ENCODE measurements around the gene NEK1.

The NEK1 gene

GRCh38 chr4:169611991-169612870, at the start of gene NEK1:
Gene NEK1, minus strand, starts transcription at chr4:169612583. Its CDS starts 9,953 bp downstream, at chr4:169602630.
- DNase-seq: peak; percentile 92

- no peak for DNase-seq
Observed at GRCh38 chr4:169661761-169662160, 49.4 kb upstream of the NEK1 start.

GRCh38 chr4:169660929-169661328, 48.5 kb upstream of the NEK1 start:
- no peak for DNase-seq

GRCh38 chr4:169659716-169660670, 47.6 kb upstream of the NEK1 start:
- DNase-seq: peak; percentile 95

GRCh38 chr4:169658975-169659715, 46.8 kb upstream of the NEK1 start:
- peak; percentile 16 for DNase-seq

GRCh38 chr4:169658196-169658595, 45.8 kb upstream of the NEK1 start:
- DNase-seq: no peak

GRCh38 chr4:169657470-169658107, 45.2 kb upstream of the NEK1 start:
- DNase-seq: peak; percentile 25

- no peak for DNase-seq
Observed at GRCh38 chr4:169655401-169655800, 43.0 kb upstream of the NEK1 start.

- no peak for DNase-seq
Observed at GRCh38 chr4:169652535-169652934, 40.2 kb upstream of the NEK1 start.

GRCh38 chr4:169650227-169650936, 38.0 kb upstream of the NEK1 start:
- no peak for DNase-seq

GRCh38 chr4:169649545-169650226, 37.3 kb upstream of the NEK1 start:
- DNase-seq: no peak

- DNase-seq: no peak
Observed at GRCh38 chr4:169645627-169646026, 33.2 kb upstream of the NEK1 start.

GRCh38 chr4:169644802-169645201, 32.4 kb upstream of the NEK1 start:
- no peak for DNase-seq

- no peak for DNase-seq
Observed at GRCh38 chr4:169640261-169640870, 28.0 kb upstream of the NEK1 start.

- DNase-seq: no peak
Observed at GRCh38 chr4:169634975-169635374, 22.6 kb upstream of the NEK1 start.

GRCh38 chr4:169632896-169633295, 20.5 kb upstream of the NEK1 start:
- no peak for DNase-seq

GRCh38 chr4:169630069-169630468, 17.7 kb upstream of the NEK1 start:
- no peak for DNase-seq

- DNase-seq: no peak
Observed at GRCh38 chr4:169628579-169628978, 16.2 kb upstream of the NEK1 start.

- DNase-seq: no peak
Observed at GRCh38 chr4:169627307-169627706, 14.9 kb upstream of the NEK1 start.

Data from suppressor macrophage treated with lipopolysaccharide for 4 hours (primary cell).